Amniotic stem cell (primary cell): Measurements from ENCODE around the gene IRAK4.

ENCODE experiments used
- DNase-seq: peaks from one replicate; lab custom pipeline; 2025; lab: John Stamatoyannopoulos, UW

Gene IRAK4

DNA sequence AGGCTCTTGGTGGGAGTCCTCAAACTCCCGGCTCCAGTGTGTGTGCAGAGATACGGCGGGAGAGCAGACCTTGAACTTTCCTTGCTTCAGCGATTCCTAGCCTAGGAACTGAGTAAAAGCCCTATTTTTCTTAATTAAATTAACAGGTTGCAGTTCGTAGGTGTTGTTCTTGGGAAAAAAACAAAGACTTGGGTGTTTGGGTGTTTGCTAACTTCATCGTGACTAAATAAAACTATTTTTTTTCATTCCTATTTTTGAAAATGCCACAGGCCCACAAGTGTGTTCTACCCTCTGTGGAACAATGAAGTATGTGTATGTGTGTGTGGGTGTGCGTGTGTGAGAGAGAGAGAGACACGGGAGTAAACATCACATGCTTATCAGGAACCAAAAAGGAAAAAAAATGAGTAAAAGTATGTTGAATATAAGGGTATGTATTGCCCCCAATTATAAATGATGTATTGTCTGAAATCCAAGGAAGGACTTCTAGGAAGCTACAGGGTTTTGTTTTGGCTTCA, 77.8 kb downstream of the IRAK4 start:
- DNase-seq, result no peak
